Body of pancreas (tissue), 4 donors: ENCODE measurements around the gene TRIM46. TPM values are rescaled to one million over a fixed set of nuclear protein-coding genes. Genes with fewer than 3 reads are reported as not detected.

ENCODE experiments used
- ATAC-seq: fragments of 150-250 bp; one replicate; pipeline ENCODE4 v1.9.1; 2016
- DNase-seq, 4 donors: peaks; one replicate each; pipeline ENCODE4 v3.0.0-alpha.2; 2019
- H3K27ac ChIP-seq, 4 donors: fragments of 200-600 bp; sonication (generic); 1 replicate in 3 of 4; 2 replicates in 1 of 4; pipeline versions ENCODE4 v1.5.1 to v1.6.1; 2016 to 2019; ENCODE audit warnings: mild to moderate bottlenecking in 1 of 4, mixed read lengths in 1 of 4, moderate library complexity in 1 of 4
- H3K27me3 ChIP-seq, 2 donors: fragments of 200-600 bp; sonication (generic); one replicate each; pipeline ENCODE4 v1.6.0; 2016; ENCODE audit warnings: mild to moderate bottlenecking in 1 of 2
- H3K36me3 ChIP-seq, 2 donors: fragments of 200-600 bp; sonication (generic); replicated peaks in 1 of 2; 2 replicates each; pipeline ENCODE4 v1.5.1; 2016; ENCODE audit warnings: low read depth in 2 of 2; ENCODE audit not compliant: insufficient read depth in 1 of 2
- H3K4me1 ChIP-seq: fragments of 200-600 bp; sonication (generic); one replicate; pipeline ENCODE4 v1.6.0; 2016
- H3K4me3 ChIP-seq, 2 donors: fragments of 200-600 bp; sonication (generic); 1 replicate in 1 of 2; 2 replicates in 1 of 2; pipeline ENCODE4 v1.5.1; 2016 to 2019
- H3K9me3 ChIP-seq, 3 donors: fragments of 200-600 bp; sonication (generic); 1 replicate in 2 of 3; 2 replicates in 1 of 3; pipeline ENCODE4 v1.5.1; 2016
- POLR2A ChIP-seq, 3 donors: fragments of 450-650 bp; IDR thresholded peaks; one replicate each; pipeline ENCODE4 v1.6.1; 2016; ENCODE audit warnings: antibody characterized with exemption in 3 of 3, mild to moderate bottlenecking in 2 of 3
- WGBS, 2 donors: methylation state at CpG; one replicate each; pipeline ENCODE4 v1.1.5; 2017; 5-methylcytosine and 5-hydroxymethylcytosine counted together
- intact Hi-C: fragments of 100-400 bp; cut with DNase I; formaldehyde crosslinking; loops from one replicate; pipeline ENCODE4 v1.15.1; 2023
- total RNA-seq, 2 donors: library from RNA; depleted of rRNA; stranded (reverse); fragments of >200 nt; gene quantifications; one replicate each; pipeline ENCODE4 v1.1.0, GENCODE V29; 2016
- TF ChIP-seq, protein P1 (sequence below), 7 experiments: fragments of 450-650 bp in 4 of 7; fragments of 200-600 bp in 3 of 7; sonication (generic) in 3 of 7; IDR thresholded peaks; one replicate each; pipeline ENCODE4 v1.5.1; 2016 to 2019; ENCODE audit warnings: antibody characterized with exemption in 7 of 7

TRIM46 gene, protein sequence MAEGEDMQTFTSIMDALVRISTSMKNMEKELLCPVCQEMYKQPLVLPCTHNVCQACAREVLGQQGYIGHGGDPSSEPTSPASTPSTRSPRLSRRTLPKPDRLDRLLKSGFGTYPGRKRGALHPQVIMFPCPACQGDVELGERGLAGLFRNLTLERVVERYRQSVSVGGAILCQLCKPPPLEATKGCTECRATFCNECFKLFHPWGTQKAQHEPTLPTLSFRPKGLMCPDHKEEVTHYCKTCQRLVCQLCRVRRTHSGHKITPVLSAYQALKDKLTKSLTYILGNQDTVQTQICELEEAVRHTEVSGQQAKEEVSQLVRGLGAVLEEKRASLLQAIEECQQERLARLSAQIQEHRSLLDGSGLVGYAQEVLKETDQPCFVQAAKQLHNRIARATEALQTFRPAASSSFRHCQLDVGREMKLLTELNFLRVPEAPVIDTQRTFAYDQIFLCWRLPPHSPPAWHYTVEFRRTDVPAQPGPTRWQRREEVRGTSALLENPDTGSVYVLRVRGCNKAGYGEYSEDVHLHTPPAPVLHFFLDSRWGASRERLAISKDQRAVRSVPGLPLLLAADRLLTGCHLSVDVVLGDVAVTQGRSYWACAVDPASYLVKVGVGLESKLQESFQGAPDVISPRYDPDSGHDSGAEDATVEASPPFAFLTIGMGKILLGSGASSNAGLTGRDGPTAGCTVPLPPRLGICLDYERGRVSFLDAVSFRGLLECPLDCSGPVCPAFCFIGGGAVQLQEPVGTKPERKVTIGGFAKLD
- total RNA-seq, result under 1 TPM in 1 of 2 donors, not detected in 1; 0.26 TPM

DNA sequence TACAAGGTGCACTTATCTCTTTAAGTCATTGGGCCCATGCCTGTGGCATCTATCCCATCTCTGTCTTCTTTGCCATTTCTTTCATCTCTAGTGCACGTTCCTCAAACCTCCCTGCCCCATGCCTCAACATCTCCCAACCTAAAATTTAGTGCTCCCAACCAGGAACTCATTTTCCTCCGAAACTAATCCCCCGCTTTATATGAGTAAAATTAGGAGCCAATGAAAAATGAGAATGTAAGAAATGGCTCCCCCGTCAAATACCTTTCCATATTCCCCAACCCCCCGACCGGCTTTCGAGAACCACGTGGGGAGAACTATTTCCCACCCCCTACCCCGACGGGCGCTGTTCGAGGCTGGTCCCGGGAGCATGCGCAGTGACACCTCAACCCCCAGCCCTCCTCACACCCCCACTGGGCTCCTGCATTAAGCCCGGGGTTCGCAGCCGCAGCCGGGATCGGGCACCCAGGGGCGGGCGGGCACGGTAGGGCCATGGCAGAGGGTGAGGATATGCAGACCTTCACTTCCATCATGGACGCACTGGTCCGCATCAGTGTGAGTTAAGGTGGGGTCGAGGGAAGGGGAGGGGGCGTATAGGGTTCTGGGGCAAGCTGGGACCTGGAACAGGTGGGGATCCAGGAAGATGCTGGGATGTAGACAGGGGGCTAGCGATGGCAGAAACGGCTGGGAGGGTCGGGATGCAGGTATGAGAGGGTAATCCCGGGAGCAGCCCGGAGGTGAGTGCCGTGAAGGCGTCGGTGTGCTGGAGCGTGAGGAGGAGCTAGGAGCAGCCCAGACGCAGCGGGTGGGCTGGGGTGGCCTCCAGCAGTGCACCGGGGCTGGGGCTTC is at the start of gene TRIM46:
Gene TRIM46, plus strand, starts transcription at position 372 of the 846 bp plus-strand sequence. Its CDS starts 118 bp downstream, at position 490.
- intact Hi-C loops, result loop anchor here (10.0 kb wide), 1 partner anchor 51 kb away; no protein-coding TSS in a partner anchor
- DNase-seq (peak in 2 of 4 donors; percentile 11 to 32), ATAC-seq (no peak)
- Histone ChIP-seq H3K4me1 (peaks cover 19% of the 10 kb centered on the region), H3K4me3 (peak within 1 kb of the TSS; percentile 35 to 84), H3K9me3 (no peaks in the 10 kb centered on the region), H3K36me3 (peaks cover 0 to 7% of the 10 kb centered on the region in 2 donors), H3K27ac (peak within 1 kb of the TSS; percentile 67 to 85 (median 78)), H3K27me3 (no peaks in the 10 kb centered on the region)
- WGBS, 2 donors, result 4 to 5% methylated on average over 32 to 38 of the region's 38 CpGs
- no peak for TF ChIP-seq POLR2A (IDR thresholded peaks at IDR 0.05)
- TF ChIP-seq, protein P1, sequence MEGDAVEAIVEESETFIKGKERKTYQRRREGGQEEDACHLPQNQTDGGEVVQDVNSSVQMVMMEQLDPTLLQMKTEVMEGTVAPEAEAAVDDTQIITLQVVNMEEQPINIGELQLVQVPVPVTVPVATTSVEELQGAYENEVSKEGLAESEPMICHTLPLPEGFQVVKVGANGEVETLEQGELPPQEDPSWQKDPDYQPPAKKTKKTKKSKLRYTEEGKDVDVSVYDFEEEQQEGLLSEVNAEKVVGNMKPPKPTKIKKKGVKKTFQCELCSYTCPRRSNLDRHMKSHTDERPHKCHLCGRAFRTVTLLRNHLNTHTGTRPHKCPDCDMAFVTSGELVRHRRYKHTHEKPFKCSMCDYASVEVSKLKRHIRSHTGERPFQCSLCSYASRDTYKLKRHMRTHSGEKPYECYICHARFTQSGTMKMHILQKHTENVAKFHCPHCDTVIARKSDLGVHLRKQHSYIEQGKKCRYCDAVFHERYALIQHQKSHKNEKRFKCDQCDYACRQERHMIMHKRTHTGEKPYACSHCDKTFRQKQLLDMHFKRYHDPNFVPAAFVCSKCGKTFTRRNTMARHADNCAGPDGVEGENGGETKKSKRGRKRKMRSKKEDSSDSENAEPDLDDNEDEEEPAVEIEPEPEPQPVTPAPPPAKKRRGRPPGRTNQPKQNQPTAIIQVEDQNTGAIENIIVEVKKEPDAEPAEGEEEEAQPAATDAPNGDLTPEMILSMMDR (IDR thresholded peaks at IDR 0.05), result no peak

DNA sequence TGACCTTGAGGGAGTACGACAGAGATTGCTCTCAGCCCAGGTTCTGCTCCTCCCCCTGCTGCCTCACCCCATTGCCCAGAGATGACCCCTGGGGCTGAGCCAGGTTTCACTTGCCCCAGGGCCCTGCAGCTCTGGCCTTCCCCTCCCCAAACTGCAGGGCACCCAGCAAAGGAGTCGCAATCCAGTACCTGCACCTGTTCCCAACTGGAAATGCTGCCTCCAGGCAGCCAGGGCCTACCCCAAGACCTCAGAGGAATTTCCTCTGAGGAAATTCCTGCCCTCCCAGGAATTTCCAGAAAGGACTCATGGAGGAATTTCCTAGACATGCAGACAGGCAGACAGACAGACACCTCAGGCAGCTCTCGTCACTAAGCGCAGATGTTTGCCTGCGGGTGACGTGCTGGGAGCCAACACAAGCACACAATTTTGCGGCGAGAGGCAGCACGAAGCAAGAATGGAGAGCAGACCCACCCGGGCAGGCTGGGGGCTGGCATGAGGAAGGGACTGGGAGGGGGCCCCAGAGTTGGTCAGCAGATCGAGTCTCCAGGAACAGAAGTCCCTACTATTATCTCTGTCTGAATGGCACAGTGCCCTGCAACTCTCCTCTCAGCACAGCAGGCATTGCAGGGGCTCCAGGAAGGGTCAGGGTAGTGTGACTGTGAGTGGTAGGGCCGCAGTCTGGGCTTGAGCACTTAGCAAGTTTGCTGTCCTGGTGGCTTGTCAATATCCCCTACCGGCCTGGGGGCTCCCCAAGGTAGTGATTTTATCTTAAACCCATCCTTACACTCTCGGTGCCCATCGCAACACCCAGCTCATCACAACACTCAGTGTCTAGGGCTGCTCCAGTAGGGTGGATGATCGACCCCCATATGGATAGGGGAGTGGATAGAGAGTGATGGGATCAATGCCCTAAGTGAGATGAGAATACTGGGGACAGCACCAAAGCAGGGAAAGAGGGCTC is 48.9 kb upstream of the TRIM46 start:
- ATAC-seq (no peak), DNase-seq (no peak)
- WGBS, 2 donors, result 84 to 85% methylated on average over 12 to 16 of the region's 16 CpGs
- Histone ChIP-seq H3K27me3 (no peaks in the 10 kb centered on the region), H3K4me1 (peaks cover 34% of the 10 kb centered on the region), H3K4me3 (no peak overlapping the region), H3K9me3 (no peaks in the 10 kb centered on the region), H3K27ac (peak overlapping the region in 2 of 4 donors; percentile 96 to 99), H3K36me3 (no peaks in the 10 kb centered on the region)
- intact Hi-C loops, result loop anchor here (5.0 kb wide), 1 partner anchor 32 kb away; no protein-coding TSS in a partner anchor
- no peak for TF ChIP-seq POLR2A (IDR thresholded peaks at IDR 0.05)
- TF ChIP-seq, protein P1 (IDR thresholded peaks at IDR 0.05), result no peak

DNA sequence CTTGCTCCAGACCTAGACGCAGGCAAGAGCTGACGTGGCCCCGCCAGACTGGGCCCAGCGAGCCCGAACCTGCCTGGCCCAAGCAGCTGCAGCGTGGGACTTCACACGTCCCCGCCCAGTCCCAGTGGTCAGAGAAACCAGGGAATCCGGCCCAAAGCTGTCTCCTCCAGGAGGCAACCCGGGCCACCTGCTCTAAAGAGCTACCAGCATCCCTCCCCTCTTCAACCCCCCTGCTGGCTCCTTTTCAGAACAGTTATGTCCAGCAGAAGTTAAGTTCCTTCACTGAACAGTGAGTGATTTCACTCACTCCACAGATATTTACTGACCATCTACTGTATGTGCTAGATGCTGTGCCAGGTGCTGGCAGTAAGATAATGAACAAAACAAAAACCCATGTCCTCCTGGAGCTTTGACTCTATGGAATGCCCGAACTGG is 48.1 kb upstream of the TRIM46 start:
- peaks cover 41% of the 10 kb centered on the region for H3K4me1 ChIP-seq
- ATAC-seq (no peak), DNase-seq (no peak)
- WGBS, 2 donors, result 83 to 89% methylated on average over 1 to 11 of the region's 11 CpGs
- no peaks in the 10 kb centered on the region for H3K9me3 ChIP-seq
- no peaks in the 10 kb centered on the region for H3K27me3 ChIP-seq
- H3K4me3 ChIP-seq, result no peak overlapping the region
- no peaks in the 10 kb centered on the region for H3K36me3 ChIP-seq
- H3K27ac ChIP-seq, result peak overlapping the region; percentile 94 to 99 (median 98)
- TF ChIP-seq, protein P1 (IDR thresholded peaks at IDR 0.05), result no peak
- no peak for TF ChIP-seq POLR2A (IDR thresholded peaks at IDR 0.05)
- intact Hi-C loops, result loop anchor here (5.0 kb wide), 1 partner anchor 33 kb away; no protein-coding TSS in a partner anchor
